Gastrocnemius medialis (tissue), 4 donors: ENCODE measurements around the gene CD34. TPM values are rescaled to one million over a fixed set of nuclear protein-coding genes. Genes with fewer than 3 reads are reported as not detected.
A peak's percentile ranks its signal among the peaks of the same experiment; 100 is the strongest.

Experiments
- ATAC-seq, 2 donors: fragments of 150-250 bp; one replicate each; pipeline ENCODE4 v1.9.1; 2016
- DNase-seq, 2 donors: peaks; one replicate each; pipeline ENCODE4 v3.0.0-alpha.2; 2019
- H3K27ac ChIP-seq, 4 donors: fragments of 200-600 bp; sonication (generic); 1 replicate in 1 of 4; 2 replicates in 3 of 4; pipeline ENCODE4 v1.5.1; 2016 to 2018; ENCODE audit warnings: mild to moderate bottlenecking in 2 of 4, moderate library complexity in 1 of 4
- H3K27me3 ChIP-seq, 3 donors: fragments of 200-600 bp; sonication (generic) in 2 of 3; 1 replicate in 1 of 3; 2 replicates in 2 of 3; pipeline versions ENCODE4 v1.5.1 to v1.6.0; 2016 to 2019; ENCODE audit warnings: mild to moderate bottlenecking in 1 of 3, moderate library complexity in 1 of 3
- H3K36me3 ChIP-seq, 2 donors: fragments of 200-600 bp; sonication (generic) in 1 of 2; one replicate each; pipeline ENCODE4 v1.5.1; 2017 to 2018
- H3K4me1 ChIP-seq, 2 donors: fragments of 200-600 bp; sonication (generic) in 1 of 2; one replicate each; pipeline ENCODE4 v1.5.1; 2016 to 2017; ENCODE audit warnings: mild to moderate bottlenecking in 2 of 2
- H3K4me3 ChIP-seq, 4 donors: fragments of 200-600 bp; sonication (generic) in 3 of 4; 1 replicate in 1 of 4; 2 replicates in 3 of 4; pipeline ENCODE4 v1.5.1; 2016 to 2019; ENCODE audit warnings: mild to moderate bottlenecking in 2 of 4
- H3K9me3 ChIP-seq, 3 donors: fragments of 200-600 bp; sonication (generic) in 2 of 3; 1 replicate in 1 of 3; 2 replicates in 2 of 3; pipeline ENCODE4 v1.5.1; 2016 to 2019
- CTCF ChIP-seq, 5 experiments: fragments of 450-650 bp in 3 of 5; fragments of 200-600 bp in 2 of 5; sonication (generic) in 2 of 5; IDR thresholded peaks in 4 of 5; conservative IDR thresholded peaks in 1 of 5; 1 replicate in 4 of 5; 2 replicates in 1 of 5; pipeline ENCODE4 v1.5.1; 2016 to 2019; ENCODE audit warnings: antibody characterized with exemption in 5 of 5, mild to moderate bottlenecking in 3 of 5, moderate library complexity in 3 of 5
- POLR2A ChIP-seq, 2 donors: fragments of 450-650 bp; IDR thresholded peaks; one replicate each; pipeline ENCODE4 v1.6.1; 2017; ENCODE audit warnings: antibody characterized with exemption in 2 of 2, mild to moderate bottlenecking in 2 of 2, moderate library complexity in 2 of 2
- in situ Hi-C, 4 donors: fragments of 200-750 bp; cut with MboI; loops; one replicate each; pipeline versions ENCODE4 v1.15.0 to v1.8.0; 2017; ENCODE audit warnings: low sequenced_read_pairs in 4 of 4
- intact Hi-C: fragments of 100-400 bp; cut with DNase I; formaldehyde crosslinking; loops from one replicate; pipeline ENCODE4 v1.15.1; 2023; ENCODE audit warnings: low total_unique reads
- total RNA-seq, 4 donors: library from RNA; depleted of rRNA; stranded (reverse); fragments of >200 nt; gene quantifications; one replicate each; pipeline versions ENCODE4 v1.1.0 to v1.2.3, GENCODE V29; 2016

The CD34 gene
- total RNA-seq, 4 donors from 2014 or later: 13.6 to 31.7 (median 20.7) TPM

GRCh38 chr1:207887542-207888201, 23.3 kb downstream of the CD34 start:
- peak overlapping the region; percentile 60 to 81 (median 74) for H3K27ac ChIP-seq
- no peaks in the 10 kb centered on the region for H3K36me3 ChIP-seq

DNA sequence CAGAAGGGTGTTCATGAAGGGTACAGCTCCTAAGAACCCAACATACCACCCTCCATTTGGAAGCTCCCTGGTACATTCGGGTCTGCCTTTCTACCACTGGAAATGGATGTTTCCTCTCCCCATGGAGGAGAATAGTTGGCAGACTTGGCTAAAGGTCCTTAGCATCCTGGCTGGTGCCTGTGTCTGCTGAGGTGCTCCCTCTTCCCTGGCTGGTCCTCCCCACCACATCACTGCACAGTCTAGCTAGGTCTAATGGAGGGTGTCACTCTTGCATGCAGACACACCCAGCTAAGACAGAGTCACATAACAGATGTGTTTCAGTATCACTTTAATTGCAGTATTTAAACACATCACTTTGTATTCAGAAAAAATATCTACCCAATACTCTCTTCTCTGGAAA, 24.7 kb downstream of the CD34 start:
- TF ChIP-seq CTCF (IDR thresholded peaks at IDR 0.05 in 4 of 5, conservative IDR thresholded peaks at IDR 0.05 in 1 of 5) (no peak), POLR2A (IDR thresholded peaks at IDR 0.05) (no peak)
- H3K4me1 ChIP-seq: peaks cover 51 to 64% of the 10 kb centered on the region in 2 donors
- H3K9me3 ChIP-seq: no peaks in the 10 kb centered on the region
- no peaks in the 10 kb centered on the region for H3K27me3 ChIP-seq
- intact Hi-C loops: loop anchor here (5.0 to 10.0 kb wide), 2 partner anchors 276 to 359 kb away; partner anchors contain the start of gene PLXNA2
- no peak for ATAC-seq
- in situ Hi-C loops: loop anchor here in 1 of 4 donors (10.0 kb wide), 1 partner anchor 79 kb away; no protein-coding TSS in a partner anchor
- H3K4me3 ChIP-seq: no peak overlapping the region
- DNase-seq: no peak
- no peaks in the 10 kb centered on the region for H3K36me3 ChIP-seq
- peak overlapping the region; percentile 21 to 81 (median 74) for H3K27ac ChIP-seq

More at GRCh38 chr1:207887542-207888201, 23.3 kb downstream of the CD34 start:
- Histone ChIP-seq H3K27me3 (no peaks in the 10 kb centered on the region), H3K9me3 (no peaks in the 10 kb centered on the region), H3K4me3 (no peak overlapping the region), H3K4me1 (peaks cover 62 to 75% of the 10 kb centered on the region in 2 donors)
- TF ChIP-seq POLR2A (IDR thresholded peaks at IDR 0.05) (no peak), CTCF (IDR thresholded peaks at IDR 0.05 in 4 of 5, conservative IDR thresholded peaks at IDR 0.05 in 1 of 5) (no peak)
- ATAC-seq (no peak), DNase-seq (no peak)
- intact Hi-C loops: loop anchor here (5.0 to 10.0 kb wide), 2 partner anchors 275 to 357 kb away; partner anchors contain the start of gene PLXNA2
- in situ Hi-C loops: loop anchor here in 1 of 4 donors (10.0 kb wide), 1 partner anchor 77 kb away; no protein-coding TSS in a partner anchor

DNA sequence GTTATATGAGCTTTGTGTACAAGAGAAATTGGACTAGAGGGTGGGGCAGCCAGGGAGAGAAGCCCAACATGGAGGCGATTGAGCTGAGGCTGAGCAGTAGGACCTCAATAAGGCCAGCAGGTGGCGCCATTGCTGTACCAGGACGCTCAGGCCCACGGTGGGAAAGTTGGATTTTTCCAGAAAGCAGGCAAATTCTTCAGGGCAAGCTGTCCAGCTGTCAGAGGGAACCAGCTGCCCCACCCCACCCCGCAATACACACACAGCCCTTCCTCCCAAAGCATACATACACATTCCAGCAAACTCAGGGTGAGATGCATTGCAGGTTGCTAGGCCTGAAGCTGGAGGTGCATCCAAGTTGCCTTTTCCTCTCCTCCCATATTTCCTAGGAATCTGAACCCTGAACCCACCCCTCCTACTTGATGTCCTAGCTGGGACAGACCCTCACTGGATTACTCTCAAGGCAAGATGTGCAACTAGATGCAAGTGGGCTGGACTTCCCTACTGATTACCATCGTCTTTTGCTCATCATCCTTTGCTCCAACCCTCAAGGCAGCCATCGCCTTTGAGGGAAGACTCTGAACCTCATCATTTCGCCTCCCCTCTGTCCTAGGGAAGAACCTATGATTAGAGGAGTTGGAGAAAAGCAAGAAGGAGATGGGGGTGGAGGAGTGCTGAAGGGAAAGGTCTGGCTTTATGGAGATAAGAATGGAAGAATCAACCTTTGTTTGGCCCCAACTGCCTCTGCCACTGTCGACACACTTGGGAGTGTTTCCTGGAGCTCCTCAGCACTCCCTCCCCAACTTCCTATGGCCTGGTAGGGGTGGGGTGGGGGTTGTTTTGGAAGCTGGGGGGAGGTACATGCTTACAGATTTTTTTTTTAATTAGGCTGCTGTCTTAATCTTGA, 25.5 kb downstream of the CD34 start:
- Histone ChIP-seq H3K36me3 (no peaks in the 10 kb centered on the region), H3K4me1 (peaks cover 42 to 55% of the 10 kb centered on the region in 2 donors), H3K9me3 (no peaks in the 10 kb centered on the region), H3K27ac (peak overlapping the region; percentile 21 to 81 (median 74)), H3K4me3 (no peak overlapping the region), H3K27me3 (no peaks in the 10 kb centered on the region)
- DNase-seq: peak; percentile 72 to 76
- in situ Hi-C loops: loop anchor here in 1 of 4 donors (10.0 kb wide), 1 partner anchor 79 kb away; no protein-coding TSS in a partner anchor
- intact Hi-C loops: loop anchor here (1.0 to 10.0 kb wide), 4 partner anchors 78 to 359 kb away; partner anchors contain the start of gene PLXNA2
- ATAC-seq: peak; percentile 83 to 89
- TF ChIP-seq CTCF (IDR thresholded peaks at IDR 0.05 in 4 of 5, conservative IDR thresholded peaks at IDR 0.05 in 1 of 5): peak; percentile 95 to 98 (median 97)
- TF ChIP-seq POLR2A (IDR thresholded peaks at IDR 0.05): no peak

GRCh38 chr1:207884266-207885029, 26.5 kb downstream of the CD34 start:
- ATAC-seq: peak; percentile 9 to 13
- Histone ChIP-seq H3K4me1 (peaks cover 33 to 46% of the 10 kb centered on the region in 2 donors), H3K27me3 (no peaks in the 10 kb centered on the region), H3K27ac (peak overlapping the region; percentile 21 to 81 (median 74)), H3K9me3 (no peaks in the 10 kb centered on the region), H3K4me3 (no peak overlapping the region), H3K36me3 (no peaks in the 10 kb centered on the region)
- DNase-seq: no peak
- in situ Hi-C loops (loop anchor here in 3 of 4 donors (5.0 to 10.0 kb wide), 2 partner anchors 80 to 83 kb away; no protein-coding TSS in a partner anchor), intact Hi-C loops (loop anchor here (1.0 to 10.0 kb wide), 4 partner anchors 79 to 360 kb away; partner anchors contain the start of gene PLXNA2)
- TF ChIP-seq CTCF (IDR thresholded peaks at IDR 0.05 in 4 of 5, conservative IDR thresholded peaks at IDR 0.05 in 1 of 5): no peak
- no peak for TF ChIP-seq POLR2A (IDR thresholded peaks at IDR 0.05)
